Right ventricle myocardium superior (tissue), 1 donor: ENCODE data around the gene CHD5. TPM values are rescaled to one million over a fixed set of nuclear protein-coding genes. Genes with fewer than 3 reads are reported as not detected.
"Not testable (repeated sequence)": the region's sequence is repeated elsewhere in the genome, so short reads cannot be mapped to it uniquely, and the experiment has no call there.

Source experiments
- ATAC-seq: fragments of 200-7000 bp; cut with Tn5 transposase; one replicate; pipeline ENCODE4 v1.9.1; 2020; ENCODE audit warnings: mild to moderate bottlenecking; ENCODE audit not compliant: poor library complexity
- DNase-seq: peaks from one replicate; pipeline ENCODE4 v3.0.0-alpha.2; 2020
- intact Hi-C: fragments of 100-400 bp; cut with DNase I; formaldehyde crosslinking; loops from one replicate; pipeline ENCODE4 v1.11.2; 2022
- total RNA-seq: library from RNA; stranded (reverse); fragmentation: NEBNext Ultra II Directional; extraction: Animal tissue kit (Norgen Biotek cat#: 25700); gene quantifications from one replicate; pipeline ENCODE4 v1.2.1, GENCODE V29; 2021
- donor health status: DM: no; HTN: yes; CAD: no; lungs with severe emphysema.

CHD5 gene
- total RNA-seq, 1 donor from 2014 or later = not detected

DNA sequence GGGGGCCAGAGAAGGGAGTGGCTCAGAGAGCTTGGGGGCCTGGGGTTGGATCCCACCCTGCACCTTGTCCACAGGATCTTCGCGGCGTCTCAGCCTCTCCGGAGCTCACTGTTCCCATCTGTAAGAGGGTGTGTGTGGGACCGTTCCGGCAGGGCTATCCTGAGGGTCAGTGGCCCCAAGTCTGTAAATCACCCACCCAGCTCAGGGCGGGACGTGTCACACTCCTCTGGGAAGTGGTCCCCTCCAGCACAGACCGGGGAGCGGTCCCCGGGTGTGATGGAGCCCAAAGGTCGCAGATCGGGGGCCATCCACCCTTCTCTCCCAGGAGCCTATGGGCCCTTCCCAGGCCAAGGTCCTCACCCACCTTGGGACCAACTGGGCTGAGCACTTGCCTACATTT is 94.5 kb downstream of the CHD5 start:
- ATAC-seq (no peak), DNase-seq (no peak)
- intact Hi-C loops = no loop called here

DNA sequence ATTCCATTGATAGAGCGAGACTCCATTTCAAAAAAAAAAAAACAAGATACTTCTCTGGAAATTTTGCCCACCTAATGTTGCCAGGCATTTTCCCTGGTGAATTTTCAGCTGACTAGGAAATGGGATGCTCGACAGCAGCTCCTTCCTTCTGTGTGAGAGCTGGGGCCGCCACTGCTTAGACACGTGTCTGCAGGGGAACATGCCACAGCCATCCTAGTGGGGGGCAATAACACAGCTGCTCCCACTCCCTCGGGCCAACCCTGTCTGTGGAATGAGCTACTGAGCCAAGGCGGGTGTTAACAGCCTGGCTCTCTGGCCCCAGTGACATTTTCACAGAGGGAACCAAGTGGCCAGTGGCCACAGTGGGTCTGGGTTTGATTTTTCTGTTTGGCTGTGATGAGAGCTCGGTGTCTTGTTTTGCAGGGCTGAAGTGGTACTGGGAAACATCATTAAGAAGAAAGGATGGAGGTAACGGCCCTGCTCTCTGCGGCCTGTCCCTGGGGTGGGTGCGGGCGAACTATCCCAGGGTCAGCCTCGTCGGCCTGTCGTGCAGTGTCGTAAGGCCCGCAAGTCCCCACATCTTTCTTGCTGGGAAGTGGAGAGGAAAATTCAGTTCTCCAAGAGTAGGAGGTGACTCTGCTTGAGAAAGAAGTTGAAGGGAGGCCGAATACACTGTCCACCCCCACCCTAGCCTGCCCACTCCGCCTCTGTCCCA is 95.2 kb downstream of the CHD5 start:
- DNase-seq (no peak), ATAC-seq (no peak)
- intact Hi-C loops = no loop called here

DNA sequence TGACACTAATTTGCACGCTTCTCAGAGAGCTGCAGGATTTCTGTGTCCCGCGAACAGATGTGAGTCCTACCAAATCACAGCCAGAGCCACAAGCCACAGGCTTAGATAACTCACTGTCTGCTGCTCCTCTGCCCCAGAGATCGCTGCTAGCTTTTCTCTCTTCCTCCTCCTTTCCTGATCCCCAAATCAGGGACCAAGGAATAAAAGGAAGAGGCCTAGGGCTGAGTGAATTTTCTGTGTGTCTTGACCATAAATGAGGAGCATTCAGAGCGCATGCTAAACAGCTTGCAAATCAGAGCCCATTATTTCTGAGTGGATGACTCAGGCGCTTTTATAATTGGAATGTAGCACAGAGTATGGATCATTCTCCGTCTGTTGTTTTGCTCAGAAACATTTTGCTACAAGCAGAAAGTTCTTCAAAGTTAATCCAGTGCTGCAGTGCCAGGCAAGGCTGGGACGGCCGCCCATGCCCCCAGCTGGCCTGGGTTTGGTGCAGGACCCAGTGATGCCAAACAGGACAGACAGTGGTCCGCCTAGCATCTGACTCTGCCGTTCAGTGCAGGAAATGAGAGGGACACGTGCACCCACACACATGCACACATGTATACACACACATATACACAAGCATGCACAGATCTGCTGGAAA is 96.2 kb downstream of the CHD5 start:
- DNase-seq (no peak), ATAC-seq (no peak)
- intact Hi-C loops = no loop called here

DNA sequence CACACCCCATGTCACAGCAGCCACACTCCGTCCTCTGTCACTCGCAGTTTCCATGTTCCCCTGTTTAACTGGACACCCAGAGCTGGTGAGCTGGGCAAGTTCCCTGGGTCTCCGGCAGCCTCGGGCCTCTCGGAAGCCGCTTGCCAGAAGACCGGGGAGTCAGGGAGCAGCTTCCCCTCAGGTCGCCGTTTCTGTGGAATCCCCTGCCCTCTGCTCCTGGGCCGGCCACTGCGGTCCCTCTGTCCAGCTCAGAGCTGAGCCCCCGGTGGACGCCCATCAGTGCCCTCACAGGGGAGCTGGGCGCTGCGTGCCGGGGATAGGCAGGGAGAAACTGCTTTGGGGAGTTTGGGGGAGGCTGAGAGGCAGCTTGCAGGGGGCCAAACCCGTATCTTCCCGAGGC is 96.7 kb downstream of the CHD5 start:
- intact Hi-C loops = no loop called here
- DNase-seq (no peak), ATAC-seq (no peak)

DNA sequence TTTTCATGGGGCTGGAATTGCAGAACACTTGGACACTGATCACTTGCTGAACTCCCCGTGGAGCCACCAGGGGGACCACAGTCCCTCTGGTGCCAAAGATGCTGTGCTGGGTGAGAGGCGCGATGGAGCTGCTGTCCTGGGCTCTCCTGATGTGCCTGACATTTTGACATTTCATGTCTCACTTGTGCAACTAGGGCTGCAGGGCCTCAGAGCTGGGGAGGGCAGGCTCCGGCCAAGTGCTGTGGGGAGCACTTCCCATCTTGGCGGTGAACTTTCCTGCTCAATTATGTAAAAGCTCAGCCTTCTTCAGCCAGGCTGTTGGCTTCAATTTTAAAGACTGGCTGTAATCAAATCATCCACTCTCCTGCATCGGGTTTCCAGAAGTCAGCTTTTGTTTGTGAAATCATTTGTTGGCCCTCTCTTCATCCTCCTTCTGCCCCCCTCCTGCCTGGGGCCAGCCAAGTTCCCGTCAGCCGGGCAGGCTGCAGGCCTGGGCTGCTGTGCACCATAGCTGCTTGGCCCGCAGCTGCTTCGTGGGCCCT is 97.6 kb downstream of the CHD5 start:
- ATAC-seq = peak; percentile 68
- intact Hi-C loops = no loop called here
- DNase-seq = peak; percentile 64

DNA sequence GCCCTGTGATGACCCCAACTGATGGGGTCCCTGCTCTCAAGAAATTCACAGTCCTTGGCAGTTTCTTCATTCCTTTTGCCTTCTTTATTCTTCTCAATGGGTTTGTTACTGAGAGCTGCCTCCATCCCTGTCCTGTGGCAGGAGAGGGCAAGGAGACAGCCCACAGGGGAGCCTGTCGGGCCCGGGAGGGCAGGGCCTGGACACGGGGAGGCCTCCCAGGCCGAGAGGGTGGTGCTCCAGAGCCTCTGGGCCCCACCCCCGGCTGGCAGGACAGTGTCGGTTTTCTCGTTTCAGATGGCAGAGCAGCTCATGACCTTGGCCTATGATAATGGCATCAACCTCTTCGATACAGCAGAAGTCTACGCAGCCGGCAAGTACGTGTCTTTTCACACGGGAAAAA is 98.2 kb downstream of the CHD5 start:
- ATAC-seq = no peak
- no peak for DNase-seq
- intact Hi-C loops = no loop called here

DNA sequence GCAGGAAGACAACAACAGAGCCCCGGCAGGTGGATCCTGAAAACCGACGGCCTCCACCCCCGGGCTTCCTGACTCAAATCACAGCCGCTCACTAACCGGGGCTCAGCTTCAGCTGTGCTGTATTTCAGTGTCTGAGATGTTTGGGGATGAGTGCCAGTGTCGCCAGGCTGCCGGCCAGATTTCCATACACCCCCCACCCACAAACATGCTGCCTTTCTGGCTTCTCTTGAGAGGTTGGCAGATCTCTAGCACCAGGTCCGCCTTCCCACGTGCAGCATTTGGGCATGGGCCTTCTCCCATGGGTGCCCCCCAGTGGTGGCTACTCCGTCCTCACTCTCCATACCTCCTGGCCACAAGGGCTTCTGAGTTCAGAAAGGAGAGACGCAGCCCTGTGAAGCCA is 99.7 kb downstream of the CHD5 start:
- ATAC-seq (peak; percentile 46), DNase-seq (no peak)
- intact Hi-C loops = no loop called here

DNA sequence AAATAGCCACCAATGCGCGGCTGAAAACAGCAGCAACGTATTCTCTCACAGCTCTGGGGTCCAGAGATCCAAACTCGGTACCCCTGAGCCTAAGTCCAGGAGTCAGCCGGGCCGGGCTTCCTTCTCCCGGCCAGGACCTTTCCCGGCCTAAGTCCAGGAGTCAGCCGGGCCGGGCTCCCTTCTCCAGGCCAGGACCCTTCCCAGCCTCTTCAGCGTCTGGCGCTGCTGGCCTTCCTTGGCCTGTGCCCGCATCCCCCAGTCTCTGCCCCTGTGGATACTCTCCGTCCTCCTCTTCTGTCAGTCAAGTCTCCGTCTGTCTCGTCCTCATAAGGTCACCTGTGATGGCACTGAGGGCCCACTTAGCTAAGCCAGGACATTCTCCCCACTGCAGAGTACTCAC is 102.2 kb downstream of the CHD5 start:
- intact Hi-C loops = no loop called here
- ATAC-seq = no peak
- no peak for DNase-seq

DNA sequence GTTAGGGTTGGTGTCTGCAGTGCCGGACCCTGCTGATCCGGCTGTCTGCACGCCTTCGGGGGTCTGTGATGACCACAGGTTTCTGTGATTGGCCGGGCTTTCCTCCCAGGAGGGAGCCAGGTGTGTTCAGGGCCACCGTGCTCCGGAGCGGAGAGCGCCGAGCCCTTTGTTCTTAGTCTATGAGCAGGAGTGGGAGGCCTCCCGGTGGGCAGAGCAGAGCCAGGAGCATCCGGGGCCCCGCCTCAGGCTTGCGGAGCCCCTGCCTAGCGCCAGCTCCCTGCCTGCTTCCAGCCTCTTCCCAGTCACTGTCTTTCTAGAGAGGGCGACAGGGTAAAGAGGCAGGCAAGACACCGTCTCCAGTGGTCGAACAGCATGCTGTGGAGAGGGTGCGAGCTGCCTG is 102.6 kb downstream of the CHD5 start:
- intact Hi-C loops = no loop called here
- ATAC-seq = no peak

DNA sequence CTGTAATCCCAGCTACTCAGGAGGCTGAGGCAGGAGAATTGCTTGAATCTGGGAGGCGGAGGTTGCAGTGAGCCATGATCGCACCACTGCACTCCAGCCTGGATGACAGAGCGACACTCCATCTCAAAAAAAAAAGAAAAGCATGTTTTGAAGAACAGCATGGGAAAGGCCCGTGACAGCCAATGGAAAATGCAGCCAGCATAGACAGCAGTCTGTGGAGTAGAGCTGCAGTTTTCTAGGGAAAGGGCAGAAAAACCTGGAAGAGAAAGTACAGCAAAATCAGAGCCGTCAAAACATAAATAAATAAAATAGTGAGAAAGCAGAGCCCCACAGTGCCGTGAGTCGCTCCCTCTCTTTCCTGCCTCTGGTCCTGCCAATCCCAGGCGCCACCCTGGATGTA is 103.1 kb downstream of the CHD5 start:
- ATAC-seq, intact Hi-C loops, DNase-seq: not testable (repeated sequence)

More for the DNA sequence above, 102.6 kb downstream of the CHD5 start:
- no peak for DNase-seq

DNA sequence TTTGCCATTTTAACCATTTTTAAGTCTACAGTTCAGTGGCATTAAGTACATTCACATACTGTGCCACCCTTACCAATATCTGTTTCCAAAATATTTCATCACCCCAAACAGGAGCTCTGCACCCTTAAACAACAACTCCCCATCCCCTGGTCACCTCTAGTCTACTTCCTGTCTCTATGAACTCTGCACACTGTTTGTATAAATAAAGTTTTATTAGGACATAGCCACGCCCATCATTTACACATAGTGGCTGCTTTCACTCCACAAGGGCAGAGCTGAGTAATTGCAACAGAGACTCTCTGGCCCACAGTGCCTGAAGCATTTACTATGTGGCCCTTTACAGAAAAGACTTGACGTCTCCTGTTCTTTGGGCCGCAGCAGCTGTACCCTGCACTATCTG is 104.4 kb downstream of the CHD5 start:
- intact Hi-C loops = no loop called here
- DNase-seq (no peak), ATAC-seq (no peak)

DNA sequence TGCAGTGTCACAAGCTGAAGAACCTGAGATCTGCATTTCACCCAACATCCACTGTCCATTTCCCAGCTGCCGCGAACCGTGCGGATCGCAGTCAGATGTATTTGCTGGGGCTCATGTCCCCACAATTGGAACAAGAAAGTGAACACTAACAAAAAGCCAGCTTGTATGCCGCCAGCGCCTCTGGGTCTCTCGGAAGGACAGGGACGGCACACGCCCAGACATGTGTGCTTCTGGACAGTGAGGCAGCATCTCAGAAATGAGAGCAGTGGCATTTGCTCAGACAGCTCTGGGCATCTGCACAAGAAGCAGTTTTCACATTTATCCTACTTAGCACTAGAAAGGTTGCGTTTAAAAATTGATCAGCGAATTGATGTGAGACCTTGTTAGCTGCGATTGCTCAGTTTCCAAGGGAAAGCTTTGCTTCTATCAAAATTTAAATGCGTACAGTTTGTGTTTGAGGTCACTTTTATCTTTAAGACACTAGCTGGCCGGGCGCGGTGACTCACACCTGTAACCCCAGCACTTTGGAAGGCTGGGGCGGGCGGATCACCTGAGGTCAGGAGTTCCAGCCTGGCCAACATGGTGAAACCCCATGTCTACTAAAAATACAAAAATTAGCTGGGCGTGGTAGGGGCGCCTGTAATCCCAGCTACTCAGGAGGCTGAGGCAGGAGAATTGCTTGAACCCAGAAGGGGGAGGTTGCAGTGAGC is 105.8 kb downstream of the CHD5 start:
- intact Hi-C loops = no loop called here
- ATAC-seq (no peak), DNase-seq (no peak)

DNA sequence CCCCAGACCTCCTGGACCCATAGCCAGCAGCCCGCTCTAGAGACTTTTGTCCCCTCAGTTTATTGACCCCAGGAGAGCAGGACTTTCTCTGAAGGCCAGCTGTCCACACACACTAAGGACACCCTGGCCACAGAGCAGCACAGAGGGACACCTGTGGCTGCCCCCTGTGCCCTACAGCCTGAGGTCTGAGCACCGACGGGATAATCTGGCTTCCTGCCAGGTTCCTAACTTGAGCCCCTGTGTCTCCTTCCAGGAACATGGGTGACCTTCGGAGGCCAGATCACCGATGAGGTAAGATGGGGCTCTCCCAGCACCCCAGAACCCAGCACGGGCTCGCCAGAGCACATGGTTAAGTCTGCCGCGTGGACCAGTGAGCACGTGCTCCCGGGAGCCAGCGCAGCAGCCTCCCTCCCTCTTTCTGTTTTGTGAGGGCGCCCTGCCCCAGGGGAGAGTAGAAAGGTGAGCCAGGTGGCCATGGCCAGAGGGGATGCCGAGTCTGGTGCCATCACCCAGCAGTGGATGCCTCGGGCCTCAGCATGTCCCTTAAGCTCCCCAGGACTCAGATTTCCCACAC is 106.6 kb downstream of the CHD5 start:
- DNase-seq = no peak
- intact Hi-C loops = no loop called here
- ATAC-seq = no peak

DNA sequence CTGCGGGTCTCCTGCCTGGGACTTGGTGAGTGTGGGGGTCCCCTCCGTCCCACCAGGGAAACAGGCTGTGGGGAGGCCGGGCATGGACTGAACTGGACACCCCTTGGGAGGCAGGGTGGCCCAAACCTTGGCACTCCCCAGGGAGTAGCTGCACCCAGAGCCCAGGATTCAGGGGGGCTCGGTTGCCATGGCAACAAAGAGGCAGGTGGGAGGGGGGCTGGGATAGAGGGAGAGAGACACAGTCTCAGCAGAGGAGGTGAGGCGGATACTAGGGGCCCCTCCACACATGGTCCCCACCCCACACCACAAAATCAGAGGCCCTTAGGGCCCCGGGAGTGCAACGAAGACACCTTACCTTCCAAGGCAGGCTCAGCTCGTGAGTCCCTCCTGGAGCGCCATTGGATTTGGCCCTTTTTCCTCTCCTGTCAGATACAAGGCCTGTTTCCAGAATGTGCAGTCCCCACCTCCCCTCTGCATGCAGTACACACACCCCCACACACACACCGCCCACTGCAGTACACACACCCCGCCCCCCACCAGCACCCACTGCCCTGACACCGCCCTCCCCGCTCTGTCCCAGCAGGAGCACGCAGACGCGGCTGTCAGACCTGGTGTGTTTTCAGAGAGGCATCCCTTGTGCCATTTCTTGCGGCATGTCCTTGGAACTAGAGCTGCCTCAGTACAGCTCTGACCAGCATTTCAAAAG is 107.2 kb downstream of the CHD5 start:
- no peak for ATAC-seq
- intact Hi-C loops = no loop called here
- DNase-seq = no peak

DNA sequence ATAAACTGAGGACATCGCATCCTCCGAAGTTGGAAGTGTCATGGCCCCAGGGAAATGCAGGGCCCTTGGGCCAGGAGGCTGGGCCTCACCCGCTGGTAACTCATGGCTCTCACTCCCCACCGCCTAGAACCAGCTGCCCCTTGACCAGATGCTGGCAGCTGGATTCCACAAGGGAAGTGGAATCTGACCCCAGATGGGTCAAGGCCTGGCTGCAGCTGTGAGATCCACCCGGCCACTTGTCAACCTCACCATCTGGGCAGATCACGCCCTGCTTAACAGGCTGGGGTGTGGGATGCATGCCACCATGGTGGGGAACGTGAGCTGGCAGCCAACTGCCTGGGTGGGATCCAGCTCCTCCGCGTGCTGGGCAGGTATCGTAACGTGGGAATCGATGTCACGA is 108.9 kb downstream of the CHD5 start:
- no peak for ATAC-seq
- intact Hi-C loops = no loop called here
- no peak for DNase-seq

DNA sequence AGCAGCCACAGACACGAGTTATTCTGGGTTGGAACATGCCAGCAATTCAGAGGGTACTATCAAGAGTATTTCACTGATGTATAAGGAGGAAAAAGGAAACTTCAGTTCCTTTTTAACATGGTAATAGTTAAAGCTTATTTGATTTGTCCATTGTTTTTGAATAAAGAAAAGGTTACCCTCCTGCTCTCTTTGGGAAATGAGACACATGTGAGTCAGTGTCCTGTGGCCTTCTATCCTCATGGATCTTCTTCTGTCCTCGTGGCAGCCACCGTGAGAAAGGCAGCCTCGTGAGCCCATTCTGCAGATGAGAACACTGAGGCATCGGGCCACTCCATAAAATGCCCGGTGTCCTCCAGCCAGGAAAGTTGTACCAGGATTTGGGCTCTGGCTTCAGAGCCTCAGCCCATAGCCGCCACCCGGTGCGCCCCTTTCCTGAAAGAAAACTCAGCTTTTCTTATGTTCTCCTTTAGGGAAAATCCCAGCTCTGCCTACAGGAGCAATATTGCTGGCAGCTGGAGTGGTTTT is 109.6 kb downstream of the CHD5 start:
- intact Hi-C loops = no loop called here
- ATAC-seq (no peak), DNase-seq (no peak)

DNA sequence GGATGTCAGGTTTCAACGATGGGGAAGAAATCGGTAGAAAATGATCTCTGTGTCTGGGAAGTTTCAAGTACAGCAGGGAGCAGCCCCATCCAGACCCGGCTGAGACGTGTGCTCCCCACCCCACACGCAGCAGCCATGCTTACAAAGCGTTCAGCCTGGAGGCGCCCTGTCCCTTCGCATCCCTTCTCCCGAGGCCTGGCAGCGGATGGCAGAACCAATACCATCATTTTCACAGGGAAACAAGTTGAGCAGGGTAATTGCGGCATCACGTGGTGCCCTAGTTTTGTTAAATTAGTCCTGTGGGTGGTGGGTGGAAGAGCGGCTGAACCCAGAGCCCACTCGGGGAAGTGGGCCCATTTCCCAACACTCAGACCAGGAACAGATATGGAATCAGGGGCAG is 110.5 kb downstream of the CHD5 start:
- intact Hi-C loops = no loop called here
- no peak for ATAC-seq
- no peak for DNase-seq

DNA sequence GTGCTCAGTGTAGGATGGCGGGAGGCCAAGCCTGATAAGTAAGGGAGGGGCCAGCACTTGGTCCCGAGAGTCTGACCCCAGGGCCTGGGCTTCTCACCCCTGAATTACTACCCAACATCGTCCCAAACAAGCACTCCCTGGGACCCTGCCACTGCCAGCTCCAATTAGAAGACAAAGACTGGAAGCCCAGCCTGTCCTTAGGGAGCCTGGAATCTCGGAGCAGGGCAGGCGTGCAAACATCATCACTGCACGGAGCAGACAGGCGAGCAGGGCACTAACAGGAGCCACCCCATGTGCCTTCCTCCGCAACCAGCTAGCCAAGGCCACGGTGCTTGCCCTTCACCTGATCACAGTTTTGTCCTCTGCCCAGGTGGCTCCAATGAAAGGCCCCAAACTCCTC is 111.2 kb downstream of the CHD5 start:
- ATAC-seq = no peak
- intact Hi-C loops = no loop called here

DNA sequence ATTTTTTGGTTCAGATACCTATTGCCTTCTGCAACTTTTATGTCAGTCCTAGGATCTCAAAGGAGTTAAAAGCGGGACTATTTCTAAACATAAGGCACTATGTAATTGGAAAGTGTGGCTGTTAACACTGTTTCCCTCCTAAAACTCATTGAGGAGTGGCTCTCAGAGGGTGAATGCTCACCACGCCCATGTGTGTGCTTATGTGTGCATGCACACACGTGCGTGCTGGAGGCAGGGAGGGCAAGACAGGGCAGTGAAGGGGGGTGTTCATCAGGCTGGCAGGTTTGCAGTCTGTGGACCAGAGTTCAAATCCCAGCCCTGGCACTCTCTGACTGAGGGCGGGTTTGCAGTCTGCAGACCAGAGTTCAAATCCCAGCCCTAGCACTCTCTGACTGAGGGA is 112.0 kb downstream of the CHD5 start:
- ATAC-seq (no peak), DNase-seq (no peak)
- intact Hi-C loops = no loop called here

More for the DNA sequence above, 111.2 kb downstream of the CHD5 start:
- DNase-seq = no peak
